Stimulated activated CD4-positive, alpha-beta T cell treated with anti-CD3 and anti-CD28 coated beads, Interleukin-4, amount 100 ng/mL, for 48 hours (primary cell): Measurements from ENCODE around the gene DCLRE1C.
"Not testable (repeated sequence)": the region's sequence is repeated elsewhere in the genome, so short reads cannot be mapped to it uniquely, and the experiment has no call there.

ENCODE experiments used
- DNase-seq, 2 donors: peaks; one replicate each; pipeline ENCODE4 v3.0.0-alpha.2; 2020; ENCODE audit warnings: low read depth in 2 of 2

DCLRE1C gene

DNA sequence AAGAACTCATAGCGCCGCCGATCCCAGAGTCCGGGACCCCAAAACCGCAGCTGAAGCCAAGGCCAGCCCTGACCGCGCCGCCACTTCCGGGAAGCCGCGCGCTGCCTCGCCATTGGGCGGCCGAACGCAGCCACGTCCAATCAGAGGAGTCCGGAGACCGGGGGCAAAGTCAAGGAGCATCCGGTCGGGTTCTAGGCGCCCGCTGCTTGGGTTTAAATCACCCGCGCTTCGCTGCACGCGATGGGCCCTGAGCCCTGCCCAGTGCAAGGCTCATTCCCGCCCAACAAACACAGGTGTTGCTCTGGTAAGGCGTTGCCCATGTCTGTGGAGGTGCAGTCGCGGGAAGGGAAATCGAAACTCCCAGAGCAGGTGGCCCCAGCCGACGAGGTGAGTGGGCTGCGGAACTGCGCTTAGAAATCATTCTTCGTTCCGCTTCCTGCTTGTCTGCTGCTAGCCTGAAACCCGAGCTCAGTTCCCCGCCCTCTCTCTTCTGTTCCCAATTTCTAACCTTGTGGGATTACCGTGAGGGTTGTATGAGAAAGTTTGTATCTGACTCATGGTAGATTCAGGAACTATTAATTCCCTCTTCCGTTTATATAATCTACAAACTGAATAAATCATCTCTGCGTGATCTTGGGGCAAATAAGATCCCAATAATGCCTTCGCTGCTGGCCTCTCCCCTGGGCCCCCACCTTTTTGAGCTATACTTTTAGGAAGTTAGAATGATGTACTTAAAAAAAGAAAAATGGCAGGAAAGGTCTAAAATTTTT lies at the start of gene DCLRE1C:
Gene DCLRE1C (minus strand): TSS at position 96 of the 770 bp plus-strand sequence. CDS start 86 bp downstream, at position 10.
- peak; percentile 80 to 82 for DNase-seq

GRCh38 chr10:14995964-14996565 lies 42.2 kb upstream of the DCLRE1C start:
- DNase-seq, result no peak

GRCh38 chr10:14993500-14994455 lies 39.9 kb upstream of the DCLRE1C start:
- DNase-seq, result not testable (repeated sequence)

DNA sequence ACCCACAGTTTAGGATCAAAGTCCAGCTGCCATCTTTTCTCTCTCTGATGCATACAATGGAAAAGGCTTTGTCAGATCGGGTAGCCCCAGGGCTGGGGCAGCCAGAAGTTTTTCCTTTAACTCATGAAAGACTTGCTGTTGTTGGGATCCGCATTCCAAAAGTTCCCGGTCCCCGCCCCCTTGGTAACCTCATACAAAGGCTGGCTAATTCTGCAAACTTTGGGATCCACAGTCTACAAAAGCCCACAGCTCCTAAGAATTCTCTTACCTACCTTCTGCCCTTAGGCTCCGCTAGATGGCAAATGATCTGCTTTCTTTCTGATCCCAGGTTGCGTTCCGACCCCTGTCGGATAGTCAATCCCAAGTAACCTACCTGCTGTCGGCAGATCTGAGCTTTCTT lies 38.4 kb upstream of the DCLRE1C start:
- not testable (repeated sequence) for DNase-seq

GRCh38 chr10:14991035-14991749 lies 37.3 kb upstream of the DCLRE1C start:
- DNase-seq, result peak; percentile 31 to 62

GRCh38 chr10:14989552-14989951 lies 35.7 kb upstream of the DCLRE1C start:
- DNase-seq, result not testable (repeated sequence)

DNA sequence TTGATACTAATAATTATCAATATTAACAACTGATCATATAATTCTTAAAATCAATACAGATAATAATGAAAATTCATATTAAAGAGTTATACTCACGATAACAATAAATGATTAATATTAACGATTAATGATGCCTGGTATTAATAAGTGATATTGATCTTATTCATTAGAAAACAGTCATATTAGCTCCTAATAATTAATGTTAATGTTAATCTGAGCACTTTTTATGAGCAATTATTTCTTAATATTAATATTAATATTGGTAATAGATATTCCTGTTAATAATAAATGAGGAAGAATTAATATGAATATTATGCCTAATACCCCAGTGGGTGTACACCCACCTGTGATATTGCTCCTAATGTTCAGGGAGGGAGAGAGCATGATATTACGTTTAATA lies 28.8 kb upstream of the DCLRE1C start:
- DNase-seq, result no peak

DNA sequence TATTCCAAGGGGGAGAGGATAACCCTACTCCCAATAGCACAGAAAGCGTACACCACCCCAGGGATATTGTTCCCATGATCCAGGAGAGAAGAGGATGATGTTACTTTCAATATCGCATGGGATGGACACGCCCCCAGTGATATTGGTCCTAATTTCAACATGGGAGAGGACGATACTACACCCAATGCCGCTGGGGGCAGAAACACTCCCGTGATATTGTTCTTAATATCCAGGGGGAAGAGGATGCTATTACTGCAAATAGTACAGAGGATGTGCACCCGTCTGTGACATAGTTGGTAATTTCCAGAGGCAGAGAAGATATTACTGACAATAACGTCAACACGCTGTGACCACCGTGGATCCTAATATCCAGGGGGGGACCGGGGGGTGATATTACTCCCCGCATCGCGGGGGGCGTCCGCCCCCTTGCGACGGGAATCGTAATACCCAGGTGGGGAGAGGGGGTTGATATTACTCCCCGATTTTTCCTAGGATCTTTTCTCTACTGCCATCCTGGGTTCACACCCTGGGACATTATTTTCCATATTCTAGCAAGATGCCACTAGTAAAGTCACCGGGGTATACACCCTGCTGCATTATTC lies 21.9 kb upstream of the DCLRE1C start:
- DNase-seq, result no peak

DNA sequence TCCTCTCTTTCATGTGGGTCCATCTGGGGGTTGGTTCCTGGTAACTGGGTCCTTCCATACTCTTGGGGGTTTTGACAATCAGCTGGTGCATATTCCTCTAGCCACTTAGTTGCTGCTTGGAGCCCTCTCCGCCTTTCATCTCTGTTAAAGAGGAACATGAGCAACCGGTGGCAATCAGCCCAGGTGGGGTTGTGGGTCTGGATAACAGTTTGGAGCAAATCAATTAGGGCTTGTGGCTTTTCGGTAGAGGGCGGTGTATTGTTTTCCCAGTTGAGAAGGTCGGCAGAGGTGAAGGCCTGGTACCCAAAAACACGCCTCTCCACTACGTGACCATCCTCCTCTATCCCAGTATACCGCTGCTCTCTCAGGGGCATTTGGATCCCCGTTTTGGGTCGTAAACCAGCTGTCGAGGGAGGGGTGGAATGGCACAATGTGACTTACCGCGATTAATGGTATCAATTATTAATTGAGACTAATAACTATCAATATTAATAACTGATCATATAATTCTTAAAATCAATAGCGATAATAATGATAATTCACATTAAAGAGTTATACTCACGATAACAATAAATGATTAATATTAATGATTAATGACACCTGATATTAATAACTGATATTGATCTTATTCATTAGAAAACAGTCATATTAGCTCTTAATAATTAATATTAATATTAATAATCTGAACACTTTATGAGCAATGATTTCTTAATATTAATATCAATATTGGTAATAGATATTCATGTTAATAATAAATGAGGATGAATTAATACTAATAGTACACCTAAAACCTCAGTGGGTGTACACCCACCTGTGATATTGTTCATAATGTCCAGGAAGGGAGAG lies 20.5 kb upstream of the DCLRE1C start:
- not testable (repeated sequence) for DNase-seq

DNA sequence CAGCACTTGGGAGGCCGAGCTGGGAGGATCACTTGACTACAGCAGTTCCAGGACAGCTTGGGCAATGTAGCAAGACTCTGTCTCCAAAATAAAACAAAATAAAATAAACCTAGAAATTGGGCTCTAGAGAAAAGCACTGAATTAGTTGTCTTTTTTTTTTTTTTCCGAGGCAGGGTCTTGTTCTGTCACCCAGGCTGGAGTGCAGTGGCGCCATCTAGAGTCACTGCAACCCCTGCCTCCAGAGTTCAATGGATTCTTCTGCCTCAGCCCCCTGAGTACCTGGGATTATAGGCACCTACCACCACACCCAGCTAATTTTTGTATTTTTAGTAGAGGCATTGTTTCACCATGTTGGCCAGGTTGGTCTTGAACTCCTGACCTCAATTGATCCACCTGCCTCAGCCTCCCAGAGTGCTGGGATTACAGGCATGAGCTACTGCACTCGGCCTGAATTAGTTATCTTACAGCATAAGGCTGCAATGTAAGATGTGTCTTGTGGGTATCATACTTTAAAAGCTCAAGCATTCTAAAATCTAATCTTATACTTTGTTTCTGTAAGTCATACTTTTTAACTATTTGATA lies 18.1 kb upstream of the DCLRE1C start:
- peak; percentile 28 to 30 for DNase-seq

DNA sequence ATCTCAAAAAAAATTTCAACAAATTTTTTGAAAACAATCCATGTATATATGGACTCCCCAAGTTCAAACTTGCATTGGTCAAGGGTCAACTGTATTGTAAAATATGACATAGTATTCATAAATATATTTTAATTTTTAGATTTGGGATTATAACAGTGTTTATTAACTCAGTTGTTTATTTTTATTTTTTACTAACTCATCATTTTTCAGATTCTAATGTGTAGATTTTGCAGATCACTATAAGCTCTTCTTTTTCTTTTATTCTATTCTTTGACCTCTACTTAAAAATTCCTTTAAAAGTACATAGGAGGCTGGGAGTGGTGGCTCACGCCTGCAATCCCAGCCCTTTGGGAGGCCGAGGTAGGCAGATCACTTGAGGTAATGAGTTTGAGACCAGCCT lies 14.0 kb upstream of the DCLRE1C start:
- no peak for DNase-seq

- peak; percentile 84 to 96 for DNase-seq
Measured at GRCh38 chr10:14959221-14960057, 5.5 kb upstream of the DCLRE1C start, which contains the start of gene MEIG1. Gene MEIG1 (plus strand): TSS chr10:14959388. CDS start chr10:14966469, 7,081 bp downstream.

DNA sequence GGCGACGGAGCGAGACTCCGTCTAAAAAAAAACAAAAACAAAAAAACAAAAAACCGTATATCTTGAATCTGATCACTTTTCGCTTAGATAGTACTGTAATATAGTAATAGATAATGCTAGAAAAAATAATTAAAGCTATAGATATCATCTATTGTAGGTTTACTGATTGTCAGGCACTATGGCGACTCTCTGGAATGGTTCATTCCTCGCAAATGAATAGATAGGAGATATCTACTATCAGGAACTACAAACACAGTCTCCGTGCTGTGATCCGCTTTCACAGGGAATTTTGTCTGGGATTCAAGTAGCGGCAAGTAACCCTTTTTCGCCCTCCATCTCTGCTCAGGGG lies 5.0 kb upstream of the DCLRE1C start:
- DNase-seq, result no peak

DNA sequence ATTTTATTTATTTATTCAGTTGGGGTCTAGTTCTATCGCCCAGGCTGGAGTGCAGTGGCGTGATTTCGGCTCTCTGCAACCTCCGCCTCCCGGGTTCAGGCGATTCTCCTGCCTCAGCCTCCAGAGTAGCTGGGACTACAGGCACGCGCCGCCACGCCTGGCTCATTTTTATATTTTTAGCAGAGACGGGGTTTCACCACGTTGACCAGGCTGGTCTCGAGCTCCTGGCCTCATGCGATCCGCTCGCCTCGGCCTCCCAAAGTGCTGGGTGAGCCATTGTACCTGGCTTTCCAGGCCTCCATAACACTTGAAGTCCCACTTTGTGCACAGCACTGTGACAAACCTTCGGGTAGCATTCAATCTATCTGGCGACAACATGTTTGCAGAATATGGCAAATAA lies 1.0 kb upstream of the DCLRE1C start:
- DNase-seq, result no peak

- no peak for DNase-seq
Measured at GRCh38 chr10:14953424-14954000, 384 bp downstream of the DCLRE1C start.

DNA sequence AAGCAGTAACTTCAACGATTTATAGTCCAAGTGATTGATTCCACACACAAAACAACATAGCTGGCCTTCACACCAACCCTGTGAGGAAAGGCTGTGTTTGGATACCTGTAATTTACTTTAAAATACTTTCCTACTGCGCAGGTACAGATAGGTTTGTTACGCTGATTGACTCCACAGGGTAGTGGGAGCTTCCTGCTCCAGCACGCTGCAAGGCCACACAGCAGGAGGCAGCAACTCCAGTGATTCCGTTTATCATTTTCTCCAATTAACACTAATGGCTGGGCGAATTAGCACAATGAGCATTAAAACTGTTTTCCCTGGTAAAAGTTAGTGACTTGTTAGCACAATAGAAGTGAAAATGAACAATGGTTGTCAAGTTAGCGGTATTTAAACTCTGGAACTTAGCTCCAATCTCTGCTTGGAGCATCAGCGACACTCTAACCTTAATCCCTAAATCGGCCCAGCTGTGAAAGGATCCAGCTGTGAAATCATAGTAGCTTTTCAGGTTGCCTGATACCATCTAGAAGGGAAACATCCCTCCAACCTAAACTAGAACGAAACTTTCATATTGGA lies 959 bp downstream of the DCLRE1C start:
- no peak for DNase-seq

GRCh38 chr10:14949291-14949690 lies 4.6 kb downstream of the DCLRE1C start:
- no peak for DNase-seq

DNA sequence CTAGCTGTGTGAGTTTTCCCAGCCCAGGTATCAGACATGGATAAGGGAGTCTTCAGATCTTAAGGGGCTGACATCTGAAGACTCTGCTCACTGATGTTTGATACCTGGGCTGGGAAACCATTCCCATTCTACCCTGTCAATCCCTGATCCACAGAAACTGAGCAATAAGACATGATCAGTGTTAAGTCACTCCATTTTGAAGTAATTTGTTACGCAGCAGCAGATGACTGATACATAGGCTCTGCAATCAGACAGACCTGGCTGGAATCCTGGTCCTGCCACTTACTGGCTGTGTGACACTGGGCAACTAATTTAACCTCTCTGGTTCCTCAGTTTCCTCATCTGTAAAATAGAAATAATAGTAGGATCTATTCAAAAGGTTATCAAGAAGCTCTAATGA lies 6.6 kb downstream of the DCLRE1C start:
- DNase-seq, result no peak
